GM12878 (cell line): ENCODE results near the gene HYAL1. TPM values are rescaled to one million over a fixed set of nuclear protein-coding genes. Genes with fewer than 3 reads are reported as not detected.

Experiments used
- CHD1 ChIP-seq: IDR thresholded peaks from 2 replicates; pipeline ENCODE4 v1.6.1; 2012; ENCODE audit warnings: low read depth, low read length, improper control_type of control experiment
- EED ChIP-seq: sonication (generic); IDR thresholded peaks from 2 replicates; pipeline ENCODE4 v1.6.1; 2016; ENCODE audit warnings: antibody characterized with exemption, low read depth
- MEF2A ChIP-seq: IDR thresholded peaks from 2 replicates; pipeline ENCODE4 v1.6.1; 2011; ENCODE audit warnings: low read depth, mild to moderate bottlenecking, low read length, moderate library complexity; ENCODE audit not compliant: insufficient read depth
- RCOR1 ChIP-seq: conservative IDR thresholded peaks from 2 replicates; pipeline ENCODE4 v1.6.1; 2012; ENCODE audit warnings: low read depth, low read length, improper control_type of control experiment
- STAT3 ChIP-seq: IDR thresholded peaks from 2 replicates; pipeline ENCODE4 v1.6.1; 2011; ENCODE audit warnings: low read depth, low read length, improper control_type of control experiment
- TCF12 ChIP-seq: IDR thresholded peaks from 2 replicates; pipeline ENCODE4 v1.6.1; 2011; ENCODE audit warnings: low read depth, mild to moderate bottlenecking, low read length
- polyA plus RNA-seq, 11 experiments: library from polyadenylated mRNA; depleted of rRNA in 4 of 11; unstranded in 6 of 11; stranded (reverse) in 5 of 11; fragments of >200 nt; fragmentation: Nextera tagmentation in 4 of 11; fragmentation: Illumina TruSeq in 1 of 11; extraction: Ambion mirVana in 4 of 11; extraction: Trizol in 1 of 11; gene quantifications; 1 replicate in 1 of 11; 2 replicates in 10 of 11; pipeline versions ENCODE4 v1.2.1 to v1.2.3, GENCODE V29; 2011 to 2016; ENCODE audit warnings: inconsistent platforms in 2 of 11, missing spikeins in 2 of 11, low read depth in 1 of 11
- total RNA-seq, 4 experiments: library from RNA; depleted of rRNA in 3 of 4; stranded (reverse); fragments of >200 nt in 3 of 4; fragmentation: Illumina TruSeq in 1 of 4; extraction: Trizol in 1 of 4; gene quantifications; 2 replicates each; pipeline versions ENCODE4 v1.2.1 to v1.2.3, GENCODE V29; 2013 to 2021
- TF ChIP-seq, protein P1 (sequence below): fragments of 450-650 bp; IDR thresholded peaks from 2 replicates; pipeline ENCODE4 v1.6.1; 2017; ENCODE audit warnings: low read depth, mild to moderate bottlenecking, moderate library complexity
- TF ChIP-seq, protein P2 (sequence below): fragments of 450-650 bp; formaldehyde crosslinking; IDR thresholded peaks from 2 replicates; pipeline ENCODE4 v1.5.0; 2022; ENCODE audit warnings: mild to moderate bottlenecking, missing genetic modification characterization
- TF ChIP-seq, protein P3 (sequence below): fragments of 450-650 bp; formaldehyde crosslinking; IDR thresholded peaks from 2 replicates; pipeline ENCODE4 v1.4.0; 2022; ENCODE audit warnings: mild to moderate bottlenecking, moderate library complexity
- TF ChIP-seq, protein P4 (sequence below): fragments of 450-650 bp; IDR thresholded peaks from 2 replicates; pipeline ENCODE4 v1.6.1; 2014; ENCODE audit warnings: mild to moderate bottlenecking
- TF ChIP-seq, protein P5 (sequence below): IDR thresholded peaks from 2 replicates; pipeline ENCODE4 v1.6.1; 2012; ENCODE audit warnings: improper control_type of control experiment, low read depth, low read length; ENCODE audit not compliant: insufficient replicate concordance

Gene HYAL1
- total and polyA plus RNA-seq, 10 of the 15 experiments (the other 5 are each of a cell fraction or from before 2014, with no cell fraction given): 0.04 to 0.55 (median 0.18) TPM; not detected in 2

DNA sequence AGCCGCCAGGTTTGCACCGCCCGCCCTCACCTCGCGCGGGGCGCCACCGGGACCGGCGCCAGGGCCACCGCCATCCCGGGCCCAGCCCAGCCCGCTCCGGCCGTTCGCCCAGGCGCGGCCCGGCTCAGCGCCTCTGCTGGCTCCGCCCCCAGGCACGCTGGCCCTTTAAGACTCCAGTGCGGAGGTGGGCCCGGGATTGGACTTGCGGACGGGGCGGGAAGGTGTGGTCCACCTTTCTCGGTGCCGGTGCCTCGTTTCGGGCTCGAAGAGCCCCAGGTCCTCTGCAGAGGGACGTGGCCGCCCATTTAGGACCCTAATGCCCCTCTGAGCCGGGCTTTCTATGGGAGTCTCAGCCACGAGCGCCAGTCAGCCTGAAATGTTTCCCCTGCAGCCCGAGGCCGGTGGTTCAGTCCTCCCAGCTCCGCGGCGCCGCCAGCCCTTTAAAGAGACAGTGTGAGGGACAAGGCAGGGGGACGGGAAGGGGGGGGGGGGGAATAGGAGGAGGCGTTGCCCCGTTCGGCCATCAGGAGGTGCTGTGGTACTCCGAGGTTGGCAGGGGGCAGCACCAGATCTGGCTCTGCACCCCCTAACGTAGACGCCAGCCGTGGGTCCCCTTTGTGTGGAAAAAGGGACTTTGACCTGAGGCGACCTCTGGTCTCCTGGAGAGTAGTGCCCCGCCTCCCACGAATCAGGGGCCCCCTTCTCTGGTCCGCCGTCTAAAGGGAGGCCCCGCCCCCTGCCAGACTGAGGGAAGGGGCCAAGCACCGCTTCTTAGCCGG lies 18.2 kb upstream of the HYAL1 start (continued):
- TF ChIP-seq, protein P1, sequence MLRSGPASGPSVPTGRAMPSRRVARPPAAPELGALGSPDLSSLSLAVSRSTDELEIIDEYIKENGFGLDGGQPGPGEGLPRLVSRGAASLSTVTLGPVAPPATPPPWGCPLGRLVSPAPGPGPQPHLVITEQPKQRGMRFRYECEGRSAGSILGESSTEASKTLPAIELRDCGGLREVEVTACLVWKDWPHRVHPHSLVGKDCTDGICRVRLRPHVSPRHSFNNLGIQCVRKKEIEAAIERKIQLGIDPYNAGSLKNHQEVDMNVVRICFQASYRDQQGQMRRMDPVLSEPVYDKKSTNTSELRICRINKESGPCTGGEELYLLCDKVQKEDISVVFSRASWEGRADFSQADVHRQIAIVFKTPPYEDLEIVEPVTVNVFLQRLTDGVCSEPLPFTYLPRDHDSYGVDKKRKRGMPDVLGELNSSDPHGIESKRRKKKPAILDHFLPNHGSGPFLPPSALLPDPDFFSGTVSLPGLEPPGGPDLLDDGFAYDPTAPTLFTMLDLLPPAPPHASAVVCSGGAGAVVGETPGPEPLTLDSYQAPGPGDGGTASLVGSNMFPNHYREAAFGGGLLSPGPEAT: peak; percentile 100
- peak; percentile 99 for TF ChIP-seq CHD1
- TF ChIP-seq, protein P2, sequence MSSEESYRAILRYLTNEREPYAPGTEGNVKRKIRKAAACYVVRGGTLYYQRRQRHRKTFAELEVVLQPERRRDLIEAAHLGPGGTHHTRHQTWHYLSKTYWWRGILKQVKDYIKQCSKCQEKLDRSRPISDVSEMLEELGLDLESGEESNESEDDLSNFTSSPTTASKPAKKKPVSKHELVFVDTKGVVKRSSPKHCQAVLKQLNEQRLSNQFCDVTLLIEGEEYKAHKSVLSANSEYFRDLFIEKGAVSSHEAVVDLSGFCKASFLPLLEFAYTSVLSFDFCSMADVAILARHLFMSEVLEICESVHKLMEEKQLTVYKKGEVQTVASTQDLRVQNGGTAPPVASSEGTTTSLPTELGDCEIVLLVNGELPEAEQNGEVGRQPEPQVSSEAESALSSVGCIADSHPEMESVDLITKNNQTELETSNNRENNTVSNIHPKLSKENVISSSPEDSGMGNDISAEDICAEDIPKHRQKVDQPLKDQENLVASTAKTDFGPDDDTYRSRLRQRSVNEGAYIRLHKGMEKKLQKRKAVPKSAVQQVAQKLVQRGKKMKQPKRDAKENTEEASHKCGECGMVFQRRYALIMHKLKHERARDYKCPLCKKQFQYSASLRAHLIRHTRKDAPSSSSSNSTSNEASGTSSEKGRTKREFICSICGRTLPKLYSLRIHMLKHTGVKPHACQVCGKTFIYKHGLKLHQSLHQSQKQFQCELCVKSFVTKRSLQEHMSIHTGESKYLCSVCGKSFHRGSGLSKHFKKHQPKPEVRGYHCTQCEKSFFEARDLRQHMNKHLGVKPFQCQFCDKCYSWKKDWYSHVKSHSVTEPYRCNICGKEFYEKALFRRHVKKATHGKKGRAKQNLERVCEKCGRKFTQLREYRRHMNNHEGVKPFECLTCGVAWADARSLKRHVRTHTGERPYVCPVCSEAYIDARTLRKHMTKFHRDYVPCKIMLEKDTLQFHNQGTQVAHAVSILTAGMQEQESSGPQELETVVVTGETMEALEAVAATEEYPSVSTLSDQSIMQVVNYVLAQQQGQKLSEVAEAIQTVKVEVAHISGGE (CRISPR knock-in tag): no peak
- no peak for TF ChIP-seq TCF12
- TF ChIP-seq, protein P3, sequence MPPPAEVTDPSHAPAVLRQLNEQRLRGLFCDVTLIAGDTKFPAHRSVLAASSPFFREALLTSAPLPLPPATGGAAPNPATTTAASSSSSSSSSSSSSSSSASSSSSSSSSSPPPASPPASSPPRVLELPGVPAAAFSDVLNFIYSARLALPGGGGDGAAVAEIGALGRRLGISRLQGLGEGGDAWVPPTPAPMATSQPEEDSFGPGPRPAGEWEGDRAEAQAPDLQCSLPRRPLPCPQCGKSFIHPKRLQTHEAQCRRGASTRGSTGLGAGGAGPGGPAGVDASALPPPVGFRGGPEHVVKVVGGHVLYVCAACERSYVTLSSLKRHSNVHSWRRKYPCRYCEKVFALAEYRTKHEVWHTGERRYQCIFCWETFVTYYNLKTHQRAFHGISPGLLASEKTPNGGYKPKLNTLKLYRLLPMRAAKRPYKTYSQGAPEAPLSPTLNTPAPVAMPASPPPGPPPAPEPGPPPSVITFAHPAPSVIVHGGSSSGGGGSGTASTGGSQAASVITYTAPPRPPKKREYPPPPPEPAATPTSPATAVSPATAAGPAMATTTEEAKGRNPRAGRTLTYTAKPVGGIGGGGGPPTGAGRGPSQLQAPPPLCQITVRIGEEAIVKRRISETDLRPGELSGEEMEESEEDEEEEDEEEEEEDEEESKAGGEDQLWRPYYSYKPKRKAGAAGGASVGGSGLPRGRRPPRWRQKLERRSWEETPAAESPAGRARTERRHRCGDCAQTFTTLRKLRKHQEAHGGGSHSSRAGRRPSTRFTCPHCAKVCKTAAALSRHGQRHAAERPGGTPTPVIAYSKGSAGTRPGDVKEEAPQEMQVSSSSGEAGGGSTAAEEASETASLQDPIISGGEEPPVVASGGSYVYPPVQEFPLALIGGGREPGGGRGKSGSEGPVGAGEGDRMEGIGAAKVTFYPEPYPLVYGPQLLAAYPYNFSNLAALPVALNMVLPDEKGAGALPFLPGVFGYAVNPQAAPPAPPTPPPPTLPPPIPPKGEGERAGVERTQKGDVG: no peak
- no peak for TF ChIP-seq STAT3
- TF ChIP-seq RCOR1: no peak
- TF ChIP-seq EED: no peak
- TF ChIP-seq, protein P4, sequence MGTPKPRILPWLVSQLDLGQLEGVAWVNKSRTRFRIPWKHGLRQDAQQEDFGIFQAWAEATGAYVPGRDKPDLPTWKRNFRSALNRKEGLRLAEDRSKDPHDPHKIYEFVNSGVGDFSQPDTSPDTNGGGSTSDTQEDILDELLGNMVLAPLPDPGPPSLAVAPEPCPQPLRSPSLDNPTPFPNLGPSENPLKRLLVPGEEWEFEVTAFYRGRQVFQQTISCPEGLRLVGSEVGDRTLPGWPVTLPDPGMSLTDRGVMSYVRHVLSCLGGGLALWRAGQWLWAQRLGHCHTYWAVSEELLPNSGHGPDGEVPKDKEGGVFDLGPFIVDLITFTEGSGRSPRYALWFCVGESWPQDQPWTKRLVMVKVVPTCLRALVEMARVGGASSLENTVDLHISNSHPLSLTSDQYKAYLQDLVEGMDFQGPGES: peak; percentile 42; the same call in 1 of the 2 replicates
- no peak for TF ChIP-seq MEF2A
- TF ChIP-seq, protein P5, sequence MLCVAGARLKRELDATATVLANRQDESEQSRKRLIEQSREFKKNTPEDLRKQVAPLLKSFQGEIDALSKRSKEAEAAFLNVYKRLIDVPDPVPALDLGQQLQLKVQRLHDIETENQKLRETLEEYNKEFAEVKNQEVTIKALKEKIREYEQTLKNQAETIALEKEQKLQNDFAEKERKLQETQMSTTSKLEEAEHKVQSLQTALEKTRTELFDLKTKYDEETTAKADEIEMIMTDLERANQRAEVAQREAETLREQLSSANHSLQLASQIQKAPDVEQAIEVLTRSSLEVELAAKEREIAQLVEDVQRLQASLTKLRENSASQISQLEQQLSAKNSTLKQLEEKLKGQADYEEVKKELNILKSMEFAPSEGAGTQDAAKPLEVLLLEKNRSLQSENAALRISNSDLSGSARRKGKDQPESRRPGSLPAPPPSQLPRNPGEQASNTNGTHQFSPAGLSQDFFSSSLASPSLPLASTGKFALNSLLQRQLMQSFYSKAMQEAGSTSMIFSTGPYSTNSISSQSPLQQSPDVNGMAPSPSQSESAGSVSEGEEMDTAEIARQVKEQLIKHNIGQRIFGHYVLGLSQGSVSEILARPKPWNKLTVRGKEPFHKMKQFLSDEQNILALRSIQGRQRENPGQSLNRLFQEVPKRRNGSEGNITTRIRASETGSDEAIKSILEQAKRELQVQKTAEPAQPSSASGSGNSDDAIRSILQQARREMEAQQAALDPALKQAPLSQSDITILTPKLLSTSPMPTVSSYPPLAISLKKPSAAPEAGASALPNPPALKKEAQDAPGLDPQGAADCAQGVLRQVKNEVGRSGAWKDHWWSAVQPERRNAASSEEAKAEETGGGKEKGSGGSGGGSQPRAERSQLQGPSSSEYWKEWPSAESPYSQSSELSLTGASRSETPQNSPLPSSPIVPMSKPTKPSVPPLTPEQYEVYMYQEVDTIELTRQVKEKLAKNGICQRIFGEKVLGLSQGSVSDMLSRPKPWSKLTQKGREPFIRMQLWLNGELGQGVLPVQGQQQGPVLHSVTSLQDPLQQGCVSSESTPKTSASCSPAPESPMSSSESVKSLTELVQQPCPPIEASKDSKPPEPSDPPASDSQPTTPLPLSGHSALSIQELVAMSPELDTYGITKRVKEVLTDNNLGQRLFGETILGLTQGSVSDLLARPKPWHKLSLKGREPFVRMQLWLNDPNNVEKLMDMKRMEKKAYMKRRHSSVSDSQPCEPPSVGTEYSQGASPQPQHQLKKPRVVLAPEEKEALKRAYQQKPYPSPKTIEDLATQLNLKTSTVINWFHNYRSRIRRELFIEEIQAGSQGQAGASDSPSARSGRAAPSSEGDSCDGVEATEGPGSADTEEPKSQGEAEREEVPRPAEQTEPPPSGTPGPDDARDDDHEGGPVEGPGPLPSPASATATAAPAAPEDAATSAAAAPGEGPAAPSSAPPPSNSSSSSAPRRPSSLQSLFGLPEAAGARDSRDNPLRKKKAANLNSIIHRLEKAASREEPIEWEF: no peak
